HEK293 (cell line): Measurements from ENCODE around the gene STS.

Experiments
- CTCF ChIA-PET: fragments of 350-600 bp; formaldehyde crosslinking; extraction: SDS; loops from one replicate; lab custom pipeline; 2021; ENCODE audit warnings: antibody characterized with exemption; lab: Yijun Ruan, JAX
- POLR2A ChIA-PET: fragments of 300-600 bp; formaldehyde crosslinking; extraction: SDS; loops from one replicate; lab custom pipeline; 2020; ENCODE audit warnings: antibody characterized with exemption, inconsistent platforms; lab: Yijun Ruan, JAX
- H3K27ac ChIP-seq: fragments of 200-500 bp; sonication (Bioruptor generic); 2 replicates; pipeline ENCODE4 v1.5.1; 2014; ENCODE audit warnings: low read depth, low read length, control low read depth, inconsistent platforms; ENCODE audit errors: extremely low read depth
- H3K36me3 ChIP-seq, 2 experiments: fragments of 200-500 bp in 1 of 2; sonication (Bioruptor generic) in 1 of 2; 1 replicate in 1 of 2; 2 replicates in 1 of 2; pipeline ENCODE4 v1.5.1; 2014 to 2017; ENCODE audit warnings: inconsistent platforms in 2 of 2, low read length in 2 of 2; ENCODE audit not compliant: control insufficient read depth in 2 of 2, insufficient read depth in 1 of 2
- H3K4me1 ChIP-seq: fragments of 200-500 bp; sonication (Bioruptor generic); 2 replicates; pipeline ENCODE4 v1.5.1; 2014; ENCODE audit warnings: mild to moderate bottlenecking, low read length, inconsistent platforms; ENCODE audit not compliant: control insufficient read depth, insufficient read depth
- H3K4me3 ChIP-seq: 2 replicates; pipeline ENCODE4 v1.5.1; 2011; ENCODE audit warnings: low read depth, mild to moderate bottlenecking, control low read depth, low read length, moderate library complexity
- H3K9me3 ChIP-seq: fragments of 200-500 bp; sonication (Bioruptor generic); 2 replicates; pipeline ENCODE4 v1.5.1; 2014; ENCODE audit warnings: low read depth, low read length, inconsistent platforms; ENCODE audit not compliant: control insufficient read depth, insufficient read depth
- BCL11B ChIP-seq: fragments of 450-650 bp; formaldehyde crosslinking; IDR thresholded peaks from 2 replicates; pipeline ENCODE4 v1.5.1; 2016; ENCODE audit warnings: low read depth, missing biosample characterization, missing genetic modification characterization
- OSR2 ChIP-seq: fragments of 450-650 bp; formaldehyde crosslinking; IDR thresholded peaks from 2 replicates; pipeline ENCODE4 v1.5.1; 2016; ENCODE audit warnings: missing biosample characterization, missing genetic modification characterization
- REPIN1 ChIP-seq: fragments of 450-650 bp; formaldehyde crosslinking; IDR thresholded peaks from 2 replicates; pipeline ENCODE4 v1.5.1; 2017; ENCODE audit warnings: missing biosample characterization, missing genetic modification characterization, low read depth
- ZBTB20 ChIP-seq: fragments of 450-650 bp; formaldehyde crosslinking; IDR thresholded peaks from 2 replicates; pipeline ENCODE4 v1.5.1; 2016; ENCODE audit warnings: missing biosample characterization, missing genetic modification characterization
- ZBTB21 ChIP-seq: fragments of 450-650 bp; formaldehyde crosslinking; IDR thresholded peaks from 2 replicates; pipeline ENCODE4 v1.5.1; 2017; ENCODE audit warnings: missing biosample characterization, missing genetic modification characterization
- ZFP37 ChIP-seq: fragments of 450-650 bp; formaldehyde crosslinking; IDR thresholded peaks from 2 replicates; pipeline ENCODE4 v1.5.1; 2016; ENCODE audit warnings: missing biosample characterization, missing genetic modification characterization
- ZNF140 ChIP-seq: fragments of 450-650 bp; formaldehyde crosslinking; IDR thresholded peaks from 2 replicates; pipeline ENCODE4 v1.5.1; 2016; ENCODE audit warnings: missing biosample characterization, missing genetic modification characterization
- ZNF2 ChIP-seq: fragments of 450-650 bp; formaldehyde crosslinking; IDR thresholded peaks from 2 replicates; pipeline ENCODE4 v1.5.1; 2016; ENCODE audit warnings: missing biosample characterization, missing genetic modification characterization
- ZNF202 ChIP-seq: fragments of 450-650 bp; formaldehyde crosslinking; IDR thresholded peaks from 2 replicates; pipeline ENCODE4 v1.5.1; 2016; ENCODE audit warnings: missing biosample characterization, missing genetic modification characterization, borderline replicate concordance
- ZNF341 ChIP-seq: fragments of 450-650 bp; formaldehyde crosslinking; IDR thresholded peaks from 2 replicates; pipeline ENCODE4; 2016; ENCODE audit warnings: low read depth, missing biosample characterization, missing genetic modification characterization
- ZNF391 ChIP-seq: fragments of 450-650 bp; formaldehyde crosslinking; IDR thresholded peaks from 2 replicates; pipeline ENCODE4 v1.5.1; 2016; ENCODE audit warnings: low read depth, missing biosample characterization, missing genetic modification characterization, borderline replicate concordance
- ZNF426 ChIP-seq: fragments of 450-650 bp; formaldehyde crosslinking; IDR thresholded peaks from 2 replicates; pipeline ENCODE4 v1.5.1; 2017; ENCODE audit warnings: missing biosample characterization, missing genetic modification characterization, mild to moderate bottlenecking, inconsistent platforms, moderate library complexity
- ZNF530 ChIP-seq: fragments of 450-650 bp; formaldehyde crosslinking; IDR thresholded peaks from 2 replicates; pipeline ENCODE4 v1.5.1; 2016; ENCODE audit warnings: low read depth, missing biosample characterization, missing genetic modification characterization
- ZNF785 ChIP-seq: fragments of 450-650 bp; formaldehyde crosslinking; IDR thresholded peaks from 2 replicates; pipeline ENCODE4 v1.5.1; 2016; ENCODE audit warnings: missing biosample characterization, missing genetic modification characterization
- ZNF792 ChIP-seq: fragments of 450-650 bp; formaldehyde crosslinking; IDR thresholded peaks from 2 replicates; pipeline ENCODE4 v1.5.1; 2016; ENCODE audit warnings: missing biosample characterization, missing genetic modification characterization
- ZSCAN30 ChIP-seq: fragments of 450-650 bp; IDR thresholded peaks from 2 replicates; pipeline ENCODE4 v1.5.1; 2018; ENCODE audit warnings: missing biosample characterization, mild to moderate bottlenecking, missing genetic modification characterization, moderate library complexity
- TF ChIP-seq, protein P1 (sequence below): fragments of 450-650 bp; formaldehyde crosslinking; IDR thresholded peaks from 2 replicates; pipeline ENCODE4 v1.5.1; 2016; ENCODE audit warnings: missing biosample characterization, missing genetic modification characterization
- TF ChIP-seq, protein P2 (sequence below): fragments of 450-650 bp; formaldehyde crosslinking; IDR thresholded peaks from 2 replicates; pipeline ENCODE4; 2016; ENCODE audit warnings: missing biosample characterization, missing genetic modification characterization
- TF ChIP-seq, protein P3 (sequence below): fragments of 450-650 bp; formaldehyde crosslinking; IDR thresholded peaks from 2 replicates; pipeline ENCODE4 v1.5.1; 2017; ENCODE audit warnings: missing biosample characterization, mild to moderate bottlenecking, missing genetic modification characterization, moderate library complexity

Gene STS

DNA sequence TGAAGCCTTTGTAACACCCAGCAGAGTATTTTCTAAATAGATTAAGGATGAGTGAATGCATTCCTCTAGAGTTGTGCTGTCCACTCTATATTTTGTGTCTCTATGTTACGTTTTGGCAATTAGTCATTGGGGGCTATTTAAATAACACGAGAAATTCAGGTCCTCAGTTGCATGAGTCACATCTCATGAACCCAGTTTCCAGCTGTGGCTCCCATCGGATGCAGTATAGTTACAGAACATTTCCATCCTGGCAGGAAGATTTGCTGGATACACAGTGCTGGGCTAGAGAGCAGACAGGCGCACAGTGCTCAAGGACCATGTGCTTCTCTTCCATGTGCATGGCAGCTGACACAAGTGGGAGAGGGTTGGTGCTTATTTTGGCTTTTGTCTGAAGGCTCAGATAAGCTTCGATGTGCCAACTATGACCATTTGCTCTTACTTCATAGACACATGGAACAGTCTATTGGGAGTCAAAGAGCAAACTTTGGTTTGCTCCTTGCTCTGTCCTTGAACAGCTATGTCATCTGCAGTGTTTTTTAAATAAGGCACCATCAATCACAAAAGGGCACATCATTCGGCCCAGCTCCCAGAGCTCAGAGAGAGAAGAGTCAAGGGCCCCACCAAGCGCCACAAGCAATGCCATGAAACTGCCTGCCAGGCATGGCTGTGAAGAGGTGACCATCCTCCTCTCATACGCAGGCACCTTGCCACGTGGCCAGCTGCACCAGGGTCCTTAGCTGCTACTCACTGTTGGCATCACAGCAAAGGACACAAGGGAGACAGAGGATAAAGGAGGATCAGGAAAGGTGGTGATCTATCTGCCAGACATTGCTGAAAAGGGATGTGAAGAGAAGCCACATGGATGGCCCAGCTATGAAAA, 8.1 kb upstream of the STS start:
- Histone ChIP-seq H3K4me3 (no peak overlapping the region), H3K27ac (no peak overlapping the region), H3K9me3 (no peaks in the 10 kb centered on the region), H3K4me1 (no peaks in the 10 kb centered on the region), H3K36me3 (no peaks in the 10 kb centered on the region)
- POLR2A ChIA-PET = no interaction called here
- CTCF ChIA-PET = no interaction called here
- TF ChIP-seq BCL11B (tag by site-specific recombination) (no peak), ZSCAN30 (tag by site-specific recombination) (no peak), ZBTB21 (no peak), ZNF2 (tag by site-specific recombination) (no peak), ZFP37 (tag by site-specific recombination) (no peak), ZNF140 (tag by site-specific recombination) (no peak), ZNF530 (tag by site-specific recombination) (no peak), ZNF341 (tag by site-specific recombination) (no peak), ZNF391 (tag by site-specific recombination) (no peak)
- TF ChIP-seq, protein P1, sequence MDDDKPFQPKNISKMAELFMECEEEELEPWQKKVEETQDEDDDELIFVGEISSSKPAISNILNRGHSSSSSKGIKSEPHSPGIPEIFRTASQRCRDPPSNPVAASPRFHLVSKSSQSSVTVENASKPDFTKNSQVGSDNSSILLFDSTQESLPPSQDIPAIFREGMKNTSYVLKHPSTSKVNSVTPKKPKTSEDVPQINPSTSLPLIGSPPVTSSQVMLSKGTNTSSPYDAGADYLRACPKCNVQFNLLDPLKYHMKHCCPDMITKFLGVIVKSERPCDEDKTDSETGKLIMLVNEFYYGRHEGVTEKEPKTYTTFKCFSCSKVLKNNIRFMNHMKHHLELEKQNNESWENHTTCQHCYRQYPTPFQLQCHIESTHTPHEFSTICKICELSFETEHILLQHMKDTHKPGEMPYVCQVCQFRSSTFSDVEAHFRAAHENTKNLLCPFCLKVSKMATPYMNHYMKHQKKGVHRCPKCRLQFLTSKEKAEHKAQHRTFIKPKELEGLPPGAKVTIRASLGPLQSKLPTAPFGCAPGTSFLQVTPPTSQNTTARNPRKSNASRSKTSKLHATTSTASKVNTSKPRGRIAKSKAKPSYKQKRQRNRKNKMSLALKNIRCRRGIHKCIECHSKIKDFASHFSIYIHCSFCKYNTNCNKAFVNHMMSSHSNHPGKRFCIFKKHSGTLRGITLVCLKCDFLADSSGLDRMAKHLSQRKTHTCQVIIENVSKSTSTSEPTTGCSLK (tag by site-specific recombination) = no peak
- TF ChIP-seq, protein P2, sequence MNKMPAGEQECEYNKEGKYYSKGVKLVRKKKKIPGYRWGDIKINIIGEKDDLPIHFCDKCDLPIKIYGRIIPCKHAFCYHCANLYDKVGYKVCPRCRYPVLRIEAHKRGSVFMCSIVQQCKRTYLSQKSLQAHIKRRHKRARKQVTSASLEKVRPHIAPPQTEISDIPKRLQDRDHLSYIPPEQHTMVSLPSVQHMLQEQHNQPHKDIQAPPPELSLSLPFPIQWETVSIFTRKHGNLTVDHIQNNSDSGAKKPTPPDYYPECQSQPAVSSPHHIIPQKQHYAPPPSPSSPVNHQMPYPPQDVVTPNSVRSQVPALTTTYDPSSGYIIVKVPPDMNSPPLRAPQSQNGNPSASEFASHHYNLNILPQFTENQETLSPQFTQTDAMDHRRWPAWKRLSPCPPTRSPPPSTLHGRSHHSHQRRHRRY = no peak

DNA sequence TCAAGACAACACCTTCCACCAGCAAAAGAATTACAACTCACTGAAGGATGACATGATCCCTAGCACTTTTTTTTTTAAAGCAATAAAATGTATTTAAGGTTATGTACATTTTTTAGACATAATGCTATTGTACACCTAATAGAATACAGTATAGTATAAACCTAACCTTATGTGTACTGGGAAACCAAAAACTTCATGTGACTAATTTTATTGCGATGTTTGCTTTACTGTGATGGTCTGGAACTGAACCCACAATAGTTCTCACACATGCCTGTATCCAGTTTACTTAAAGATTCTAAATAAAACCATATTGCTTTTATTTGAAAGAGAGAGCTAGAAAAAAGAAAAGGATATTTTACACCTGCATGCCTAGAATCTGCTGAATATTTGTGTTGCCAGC, 4.4 kb upstream of the STS start:
- Histone ChIP-seq H3K4me3 (no peak overlapping the region), H3K4me1 (no peaks in the 10 kb centered on the region), H3K9me3 (no peaks in the 10 kb centered on the region), H3K36me3 (no peaks in the 10 kb centered on the region), H3K27ac (no peak overlapping the region)
- ChIA-PET CTCF (no interaction called here), POLR2A (no interaction called here)
- TF ChIP-seq ZBTB20 (tag by site-specific recombination) = no peak
- TF ChIP-seq ZNF426 (tag by site-specific recombination) = no peak
- TF ChIP-seq ZNF785 (tag by site-specific recombination) = no peak
- TF ChIP-seq ZNF792 (tag by site-specific recombination) = no peak
- TF ChIP-seq, protein P3, sequence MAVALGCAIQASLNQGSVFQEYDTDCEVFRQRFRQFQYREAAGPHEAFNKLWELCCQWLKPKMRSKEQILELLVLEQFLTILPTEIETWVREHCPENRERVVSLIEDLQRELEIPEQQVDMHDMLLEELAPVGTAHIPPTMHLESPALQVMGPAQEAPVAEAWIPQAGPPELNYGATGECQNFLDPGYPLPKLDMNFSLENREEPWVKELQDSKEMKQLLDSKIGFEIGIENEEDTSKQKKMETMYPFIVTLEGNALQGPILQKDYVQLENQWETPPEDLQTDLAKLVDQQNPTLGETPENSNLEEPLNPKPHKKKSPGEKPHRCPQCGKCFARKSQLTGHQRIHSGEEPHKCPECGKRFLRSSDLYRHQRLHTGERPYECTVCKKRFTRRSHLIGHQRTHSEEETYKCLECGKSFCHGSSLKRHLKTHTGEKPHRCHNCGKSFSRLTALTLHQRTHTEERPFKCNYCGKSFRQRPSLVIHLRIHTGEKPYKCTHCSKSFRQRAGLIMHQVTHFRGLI (tag by site-specific recombination) = no peak
- no peak for TF ChIP-seq ZNF202
- no peak for TF ChIP-seq OSR2 (tag by site-specific recombination)
- no peak for TF ChIP-seq REPIN1 (tag by site-specific recombination)
